GM10248 (cell line): ENCODE data around the gene CD8A.

Source experiments
- CTCF ChIA-PET: fragments of 300-600 bp; sonication (Branson Sonifier 250); formaldehyde crosslinking; extraction: SDS; loops from one replicate; lab custom pipeline; 2021; ENCODE audit warnings: antibody characterized with exemption; lab: Yijun Ruan, JAX
- POLR2A ChIA-PET: fragments of 350-650 bp; sonication (Branson Sonifier 250); formaldehyde crosslinking; extraction: SDS; loops from one replicate; lab custom pipeline; 2020; ENCODE audit warnings: antibody characterized with exemption; lab: Yijun Ruan, JAX
- DNase-seq: peaks from one replicate; pipeline ENCODE4 v3.0.0; 2012; ENCODE audit errors: extremely low spot score
- CTCF ChIP-seq: IDR thresholded peaks from 2 replicates; pipeline ENCODE4 v1.5.1; 2012; ENCODE audit warnings: mild to moderate bottlenecking, low read depth; ENCODE audit errors: extremely low read depth, missing control alignments, control extremely low read depth

The CD8A gene

GRCh38 chr2:86791573-86791972 lies 860 bp upstream of the CD8A start:
- ChIA-PET CTCF (interaction anchor here (1.1 to 2.0 kb wide), 2 partner anchors 17 to 23 kb away, joined by 3 to 6 read pairs; no protein-coding TSS in a partner anchor), POLR2A (no interaction called here)
- TF ChIP-seq CTCF, result no peak
- DNase-seq, result no peak

- ChIA-PET CTCF (interaction anchor here (2.0 kb wide), 1 partner anchor 22 kb away, joined by 6 read pairs; no protein-coding TSS in a partner anchor), POLR2A (no interaction called here)
- no peak for DNase-seq
- no peak for TF ChIP-seq CTCF
These were observed 508 bp downstream of the CD8A start for GRCh38 chr2:86790134-86790675.

GRCh38 chr2:86789687-86790133 lies 1.0 kb downstream of the CD8A start:
- no peak for TF ChIP-seq CTCF
- DNase-seq, result no peak
- ChIA-PET CTCF (interaction anchor here (2.0 kb wide), 1 partner anchor 21 kb away, joined by 6 read pairs; no protein-coding TSS in a partner anchor), POLR2A (no interaction called here)

- ChIA-PET POLR2A (no interaction called here), CTCF (no interaction called here)
- no peak for DNase-seq
- no peak for TF ChIP-seq CTCF
These were observed 1.6 kb downstream of the CD8A start for GRCh38 chr2:86788881-86789686.

- ChIA-PET CTCF (interaction anchor here (0.6 kb wide), 1 partner anchor 390 kb away, joined by 3 read pairs; no protein-coding TSS in a partner anchor), POLR2A (interaction anchor here (0.7 kb wide), 1 partner anchor 86 kb away, joined by 3 read pairs; no protein-coding TSS in a partner anchor)
- TF ChIP-seq CTCF, result no peak
- DNase-seq, result no peak
These were observed 2.5 kb downstream of the CD8A start for GRCh38 chr2:86788165-86788564.

GRCh38 chr2:86787736-86788135 lies 3.0 kb downstream of the CD8A start:
- no peak for TF ChIP-seq CTCF
- no peak for DNase-seq
- CTCF ChIA-PET, result interaction anchor here (0.6 kb wide), 1 partner anchor 390 kb away, joined by 3 read pairs; no protein-coding TSS in a partner anchor
- POLR2A ChIA-PET, result interaction anchor here (0.7 kb wide), 1 partner anchor 86 kb away, joined by 3 read pairs; no protein-coding TSS in a partner anchor
